Activated CD8-positive, alpha-beta memory T cell treated with anti-CD3 and anti-CD28 coated beads for 1 hour (primary cell): ENCODE data around the gene DCTN4.
A peak's percentile ranks its signal among the peaks of the same experiment; 100 is the strongest.
"Not testable (repeated sequence)": the region's sequence is repeated elsewhere in the genome, so short reads cannot be mapped to it uniquely, and the experiment has no call there.

Source experiments
- DNase-seq, 2 donors: peaks; one replicate each; pipeline ENCODE4 v3.0.0-alpha.2; 2020; ENCODE audit warnings: low read depth in 1 of 2; ENCODE audit errors: extremely low read depth in 1 of 2

The DCTN4 gene

DNA sequence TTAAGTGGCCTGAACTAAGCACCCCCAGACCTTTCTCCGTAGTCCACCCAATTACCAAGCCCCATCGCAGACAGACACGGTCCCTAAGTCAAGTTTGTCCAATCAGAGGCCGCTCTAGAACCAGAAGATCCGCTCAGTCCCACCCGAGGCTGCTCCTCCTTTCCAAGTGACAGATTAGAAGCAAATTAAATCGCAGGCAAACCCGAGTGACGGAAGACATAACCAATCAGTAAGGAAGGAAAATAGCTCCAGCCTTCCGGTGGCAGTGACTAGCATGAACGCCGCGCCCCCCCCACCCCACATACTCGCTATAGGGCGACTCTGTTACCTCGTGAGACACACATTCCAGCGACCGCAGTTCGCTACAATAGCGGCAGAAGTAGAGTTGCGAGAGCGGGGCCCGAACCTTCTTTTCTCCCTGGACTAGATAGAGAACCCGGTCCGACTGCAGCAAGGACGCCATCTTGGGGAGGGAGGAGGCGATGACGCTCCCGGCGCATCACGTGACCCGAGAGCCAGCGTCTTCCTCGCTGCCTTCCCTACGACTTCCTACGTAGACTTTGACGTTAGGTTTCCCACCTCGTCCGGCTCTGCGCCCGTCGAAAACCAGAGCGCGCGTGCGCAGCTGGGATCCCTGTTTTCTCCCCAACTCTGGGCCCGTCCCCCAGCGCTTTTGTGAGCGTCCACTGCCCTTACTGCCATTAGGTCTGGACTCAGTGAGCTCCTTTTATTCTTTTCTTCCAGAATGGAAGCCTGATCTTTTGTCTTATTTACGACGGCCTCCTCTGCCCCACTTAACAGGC, at the start of gene DCTN4:
Gene DCTN4, minus strand, starts transcription at position 487 of the 803 bp plus-strand sequence. Its CDS starts 24 bp downstream, at position 463.
- DNase-seq, result peak; percentile 88 to 90

DNA sequence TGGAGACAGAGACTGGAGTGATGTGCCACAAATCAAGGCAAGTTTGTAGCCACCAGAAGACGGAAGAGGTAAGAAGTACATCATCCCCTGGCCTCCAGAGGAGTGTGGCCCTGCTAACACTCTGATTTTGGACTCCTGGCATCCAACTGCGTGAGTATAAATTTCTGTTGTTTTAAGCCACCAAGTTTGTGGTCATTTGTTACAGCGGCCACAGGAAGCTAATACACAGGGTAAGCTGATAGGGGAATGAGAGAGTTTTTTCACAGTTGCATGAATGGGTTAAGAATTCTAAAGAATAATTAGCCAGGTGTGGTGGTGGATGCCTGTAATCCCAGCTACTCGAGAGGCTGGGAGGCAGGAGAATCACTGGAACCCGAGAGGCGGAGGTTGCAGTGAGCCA, 45.6 kb upstream of the DCTN4 start:
- DNase-seq, result no peak

GRCh38 chr5:150801117-150801927, 42.5 kb upstream of the DCTN4 start:
- no peak for DNase-seq

DNA sequence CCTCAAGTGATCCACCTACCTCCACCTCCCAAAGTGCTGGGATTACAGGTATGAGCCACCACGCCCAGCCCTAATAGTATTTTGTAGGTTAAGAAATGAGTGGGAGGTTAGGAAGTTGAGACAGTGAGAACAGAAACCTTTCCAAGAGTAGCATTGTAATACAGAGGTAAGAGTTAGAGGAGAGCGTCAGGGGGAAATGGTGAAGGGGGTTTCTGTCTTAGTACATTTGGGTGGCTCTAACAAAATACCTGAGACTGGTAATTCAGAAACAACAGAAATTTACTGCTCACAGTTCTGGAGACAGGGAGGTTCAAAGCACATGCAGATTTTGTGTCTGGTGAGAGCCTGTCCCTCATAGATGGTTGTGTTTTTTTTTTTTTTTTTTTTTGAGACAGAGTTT, 38.6 kb upstream of the DCTN4 start:
- DNase-seq, result no peak

- DNase-seq, result no peak
Observed at GRCh38 chr5:150794927-150795326, 36.1 kb upstream of the DCTN4 start.

- DNase-seq, result not testable (repeated sequence)
Observed at GRCh38 chr5:150793423-150793888, 34.6 kb upstream of the DCTN4 start.

DNA sequence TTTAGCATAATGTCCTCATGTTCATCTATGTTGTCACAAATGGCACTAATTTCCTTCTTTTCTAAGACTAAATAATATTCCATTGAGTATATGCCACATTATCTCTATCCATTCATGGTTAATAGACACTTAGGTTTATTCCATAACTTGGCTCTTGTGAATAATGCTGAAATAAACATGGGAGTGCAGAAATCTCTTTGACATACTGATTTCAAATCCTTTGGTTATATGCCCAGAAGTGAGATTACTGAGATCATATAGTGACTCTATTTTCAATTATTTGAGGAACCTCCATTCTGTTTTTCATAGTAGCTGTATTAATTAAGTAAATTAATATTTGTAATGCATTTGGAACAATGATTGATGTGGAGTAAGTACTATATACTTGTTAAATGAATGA, 32.7 kb upstream of the DCTN4 start:
- no peak for DNase-seq

DNA sequence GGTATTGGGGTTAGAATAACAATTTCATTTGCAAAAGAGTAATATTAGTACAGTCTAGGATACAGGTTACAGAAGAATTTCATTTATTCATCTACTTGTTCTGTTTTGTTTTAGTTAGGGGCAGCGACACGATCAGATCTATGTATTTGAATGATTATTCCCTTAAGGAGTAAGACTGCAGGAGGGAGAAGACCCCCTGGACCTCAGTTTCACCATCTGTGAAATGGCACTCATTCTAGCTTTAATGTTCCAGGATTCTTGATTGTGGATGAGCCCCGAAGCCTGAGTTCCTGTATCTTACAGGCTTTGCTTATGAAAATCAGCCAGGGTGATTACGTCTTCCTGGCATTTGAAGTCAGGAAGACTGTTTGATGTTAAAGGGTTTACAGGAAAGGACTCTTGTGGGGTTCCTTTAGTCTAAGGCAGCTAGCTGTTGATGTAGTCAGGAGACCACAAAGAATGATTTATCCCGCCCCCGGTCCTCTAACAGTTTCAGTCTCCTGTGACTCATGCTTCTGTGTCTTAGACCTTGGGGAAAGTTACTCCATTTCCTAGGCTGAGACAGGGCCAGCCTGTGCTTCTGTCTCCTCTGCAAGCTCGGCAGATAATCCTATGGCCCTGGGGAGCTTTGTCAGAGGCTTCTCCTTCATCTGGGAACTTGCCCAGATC, 31.3 kb upstream of the DCTN4 start:
- no peak for DNase-seq

DNA sequence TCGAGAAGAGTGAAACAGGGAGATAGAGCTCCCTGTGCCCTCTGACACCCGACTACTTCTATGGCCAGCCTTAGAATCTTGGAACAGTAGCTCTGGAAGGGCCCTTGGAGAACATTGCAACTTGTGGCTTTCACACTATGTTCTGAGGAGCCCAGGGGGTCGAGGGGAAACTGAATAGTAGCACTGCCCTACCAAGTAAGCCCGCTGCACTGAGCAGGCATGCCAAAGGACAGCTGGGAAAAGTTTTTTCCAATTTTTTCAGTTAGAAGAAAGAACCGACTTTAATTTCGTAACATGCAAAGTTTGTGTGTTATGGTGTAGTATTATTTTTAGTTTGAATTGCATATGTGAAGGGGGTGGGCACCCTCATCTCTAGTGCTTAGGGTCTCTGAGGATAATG, 30.6 kb upstream of the DCTN4 start:
- no peak for DNase-seq

DNA sequence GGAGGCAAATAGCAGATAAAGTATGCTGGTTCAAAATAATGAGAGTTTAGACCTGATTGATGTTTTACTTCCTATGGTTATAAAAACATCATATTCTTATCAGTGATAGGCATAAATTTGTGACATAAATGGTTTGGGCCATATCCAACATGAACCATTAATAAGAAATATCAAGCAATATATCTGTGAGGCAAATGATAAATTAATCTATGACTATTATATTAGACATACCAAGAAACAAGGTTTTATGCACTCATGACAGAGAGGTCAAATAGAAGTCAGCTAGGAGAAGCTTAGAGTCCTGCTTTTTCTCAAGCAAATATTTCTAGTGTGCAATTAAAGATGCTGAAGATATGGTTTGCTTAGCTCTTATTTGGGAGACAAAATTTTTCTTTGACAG, 30.2 kb upstream of the DCTN4 start:
- no peak for DNase-seq

- DNase-seq, result no peak
Observed at GRCh38 chr5:150787656-150788055, 28.8 kb upstream of the DCTN4 start.

DNA sequence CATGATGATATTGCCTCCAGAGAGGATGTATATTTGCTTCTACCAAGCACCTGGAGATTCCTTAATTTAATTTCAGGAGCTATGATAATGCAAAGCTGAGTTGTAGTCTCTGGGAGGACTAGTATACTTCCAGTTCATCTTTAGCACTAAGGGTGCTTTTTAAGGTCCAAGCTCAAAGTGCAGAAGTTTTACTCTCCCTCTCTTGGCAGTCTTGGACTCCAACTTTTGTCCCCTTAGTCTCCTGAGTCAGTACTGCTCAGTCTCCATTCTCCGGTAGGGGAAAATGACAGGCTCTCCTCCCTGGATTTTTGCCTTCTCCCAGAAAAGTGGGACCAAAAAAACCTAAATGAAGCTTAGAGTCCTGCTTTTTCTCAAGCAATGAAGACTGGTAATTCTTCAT, 28.1 kb upstream of the DCTN4 start:
- DNase-seq, result no peak

GRCh38 chr5:150785950-150786349, 27.1 kb upstream of the DCTN4 start:
- DNase-seq, result no peak

DNA sequence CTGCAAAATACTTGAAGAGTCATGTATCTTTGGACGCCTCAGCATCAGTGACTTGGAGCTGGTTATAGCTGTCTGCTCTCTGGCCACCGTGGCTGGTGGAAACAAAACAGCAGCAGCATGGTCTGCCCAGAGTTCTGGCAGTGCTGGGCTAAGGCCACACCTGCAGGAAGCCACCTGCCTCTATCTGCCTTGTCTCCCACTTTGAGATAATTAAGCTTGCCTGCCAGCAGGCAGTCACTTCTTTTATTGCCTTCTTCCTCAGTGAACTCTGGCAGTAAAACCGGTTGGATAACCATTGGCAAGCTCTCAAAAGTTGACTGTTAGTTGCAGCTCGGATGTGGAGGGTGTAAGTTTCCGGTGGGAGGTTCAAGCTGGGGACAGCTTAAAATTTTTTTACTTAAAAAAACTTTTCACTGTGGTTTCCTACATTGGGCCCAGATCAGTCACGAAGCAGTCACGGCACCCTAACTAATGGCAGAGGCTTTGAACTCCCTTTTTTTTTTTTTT, 24.7 kb upstream of the DCTN4 start:
- DNase-seq, result no peak

DNA sequence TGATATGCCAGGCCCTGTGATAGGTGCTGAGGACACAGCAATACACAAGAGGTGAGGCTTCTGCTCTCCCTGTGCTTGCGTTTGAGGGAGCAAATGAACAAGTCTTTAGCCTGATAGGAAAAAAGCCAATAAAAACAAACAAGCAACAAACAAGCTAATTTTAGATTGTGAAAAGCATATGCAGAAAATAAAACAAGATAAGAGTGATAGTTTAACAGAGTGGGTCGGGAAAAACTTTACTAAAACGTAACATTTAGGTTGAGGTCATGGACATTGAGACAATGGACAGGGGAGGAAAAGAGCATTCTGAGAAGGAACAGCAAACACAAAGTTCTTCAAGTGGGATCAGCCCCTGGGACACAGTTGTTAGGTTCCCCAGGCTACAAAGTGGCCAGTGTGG, 24.0 kb upstream of the DCTN4 start:
- no peak for DNase-seq

DNA sequence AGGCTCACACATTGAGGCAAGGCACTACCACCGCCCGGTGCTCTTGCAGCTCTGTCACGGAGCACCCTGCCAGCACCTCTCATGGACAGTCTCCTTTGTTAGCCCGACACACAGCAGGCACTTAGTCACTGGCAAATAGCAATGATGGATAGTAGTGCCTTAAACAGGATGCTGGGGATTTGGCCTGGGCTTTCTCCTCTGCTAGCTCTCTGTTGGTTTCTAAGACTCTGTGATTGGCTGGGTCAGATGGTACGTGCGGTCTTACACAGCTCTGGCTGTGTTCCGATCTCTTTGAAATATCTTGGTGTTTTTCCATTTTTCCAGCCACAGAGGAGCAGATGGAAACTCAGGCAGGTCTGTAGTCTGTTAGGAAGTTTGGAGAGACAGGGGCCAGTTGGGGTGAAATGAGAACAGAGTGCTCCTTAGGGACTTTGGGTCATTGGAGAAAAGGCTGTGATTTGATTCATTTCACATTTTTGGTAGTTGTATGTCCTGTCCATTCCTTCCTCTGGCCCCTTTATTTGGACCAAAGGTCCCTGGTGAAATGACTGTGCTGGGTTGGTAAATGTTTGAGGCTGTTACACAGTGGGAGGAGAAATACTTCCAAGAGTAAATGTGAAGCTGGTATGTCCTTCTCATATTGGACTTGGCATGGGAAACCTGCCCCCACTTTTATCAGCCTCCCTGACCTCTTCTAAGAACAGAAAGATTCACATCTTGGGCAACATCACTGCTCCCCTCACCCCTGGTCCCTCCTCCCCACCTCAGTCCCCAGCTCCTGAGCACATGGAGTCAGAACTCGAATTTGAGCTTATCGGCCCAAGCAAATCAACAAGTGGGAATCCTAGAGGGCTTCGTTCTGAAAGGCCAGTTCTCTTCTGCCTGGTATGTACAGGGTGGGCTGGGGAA, 23.1 kb upstream of the DCTN4 start:
- DNase-seq, result no peak

- no peak for DNase-seq
Observed at GRCh38 chr5:150780816-150781221, 22.0 kb upstream of the DCTN4 start.

DNA sequence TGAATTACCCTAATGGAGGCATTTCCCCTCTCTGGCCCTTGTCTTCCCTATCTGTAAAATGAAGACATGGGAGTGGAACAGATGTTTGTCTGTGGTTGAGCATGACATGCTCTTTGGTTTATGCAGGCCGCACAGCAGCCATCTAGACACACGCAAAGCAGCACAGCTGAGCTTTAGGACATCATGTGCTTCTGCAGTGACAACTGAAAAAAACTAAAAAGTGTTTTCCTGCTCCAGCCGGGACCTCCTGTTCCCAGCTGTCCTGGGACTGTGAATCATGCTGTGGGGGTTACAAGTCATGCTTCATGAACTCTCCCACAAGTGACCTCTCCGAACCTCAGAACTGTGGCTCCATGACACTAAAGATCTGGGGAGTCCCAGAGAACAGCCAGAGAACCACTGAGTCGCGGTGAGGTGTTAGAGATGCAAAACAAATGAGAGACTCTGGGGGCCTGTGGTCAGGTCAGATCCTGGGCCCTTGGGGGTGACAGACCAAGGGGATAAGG, 21.4 kb upstream of the DCTN4 start:
- no peak for DNase-seq

DNA sequence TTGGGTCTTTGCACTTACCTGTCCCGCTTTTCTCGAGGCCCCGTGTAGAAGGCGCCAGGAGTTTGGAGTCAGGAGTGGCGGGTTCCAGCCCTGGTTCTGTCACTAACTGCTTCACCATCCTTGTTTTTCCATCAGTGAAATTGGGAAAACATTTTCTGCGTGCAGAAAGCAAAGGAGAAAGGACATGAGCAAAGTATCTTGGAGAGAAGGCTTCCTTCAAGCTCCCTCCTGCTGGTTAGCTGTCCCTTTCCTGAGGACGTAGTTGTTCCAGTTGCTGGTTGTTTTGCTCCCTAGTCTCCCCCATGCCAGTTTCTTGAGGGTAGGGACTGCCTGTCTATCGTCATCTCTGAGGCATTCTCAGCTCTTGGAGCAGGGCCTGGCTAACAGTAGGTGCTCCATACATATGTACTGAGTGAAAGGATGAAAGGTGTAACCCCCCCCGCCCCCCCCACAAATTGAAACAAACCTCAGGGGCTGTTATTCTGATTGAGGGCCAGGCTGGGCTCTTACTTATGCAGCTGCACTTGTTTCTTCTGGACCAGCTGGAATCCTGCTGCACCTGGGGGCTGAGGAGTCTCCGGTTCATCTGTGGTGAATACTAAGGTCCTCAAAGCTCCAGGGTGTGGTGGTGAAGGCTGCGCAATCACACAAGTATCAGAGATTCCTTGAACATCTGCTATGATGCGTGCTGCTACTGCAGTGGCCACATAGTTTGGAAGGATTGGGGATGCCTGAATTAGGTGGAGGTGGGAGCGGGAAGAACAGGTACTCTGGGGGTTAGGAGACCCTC, 20.8 kb upstream of the DCTN4 start:
- no peak for DNase-seq
